HEK293 (cell line): ENCODE results near the gene TMEM202.
A peak's percentile ranks its signal among the peaks of the same experiment; 100 is the strongest.
"Not testable (repeated sequence)": the region's sequence is repeated elsewhere in the genome, so short reads cannot be mapped to it uniquely, and the experiment has no call there.

Source experiments
- CTCF ChIA-PET: fragments of 350-600 bp; formaldehyde crosslinking; extraction: SDS; loops from one replicate; lab custom pipeline; 2021; ENCODE audit warnings: antibody characterized with exemption; lab: Yijun Ruan, JAX
- POLR2A ChIA-PET: fragments of 300-600 bp; formaldehyde crosslinking; extraction: SDS; loops from one replicate; lab custom pipeline; 2020; ENCODE audit warnings: antibody characterized with exemption, inconsistent platforms; lab: Yijun Ruan, JAX
- H3K27ac ChIP-seq: fragments of 200-500 bp; sonication (Bioruptor generic); 2 replicates; pipeline ENCODE4 v1.5.1; 2014; ENCODE audit warnings: low read depth, low read length, control low read depth, inconsistent platforms; ENCODE audit errors: extremely low read depth
- H3K36me3 ChIP-seq, 2 experiments: fragments of 200-500 bp in 1 of 2; sonication (Bioruptor generic) in 1 of 2; 1 replicate in 1 of 2; 2 replicates in 1 of 2; pipeline ENCODE4 v1.5.1; 2014 to 2017; ENCODE audit warnings: inconsistent platforms in 2 of 2, low read length in 2 of 2; ENCODE audit not compliant: control insufficient read depth in 2 of 2, insufficient read depth in 1 of 2
- H3K4me1 ChIP-seq: fragments of 200-500 bp; sonication (Bioruptor generic); 2 replicates; pipeline ENCODE4 v1.5.1; 2014; ENCODE audit warnings: mild to moderate bottlenecking, low read length, inconsistent platforms; ENCODE audit not compliant: control insufficient read depth, insufficient read depth
- H3K4me3 ChIP-seq: 2 replicates; pipeline ENCODE4 v1.5.1; 2011; ENCODE audit warnings: low read depth, mild to moderate bottlenecking, control low read depth, low read length, moderate library complexity
- H3K9me3 ChIP-seq: fragments of 200-500 bp; sonication (Bioruptor generic); 2 replicates; pipeline ENCODE4 v1.5.1; 2014; ENCODE audit warnings: low read depth, low read length, inconsistent platforms; ENCODE audit not compliant: control insufficient read depth, insufficient read depth
- REPIN1 ChIP-seq: fragments of 450-650 bp; formaldehyde crosslinking; IDR thresholded peaks from 2 replicates; pipeline ENCODE4 v1.5.1; 2017; ENCODE audit warnings: missing biosample characterization, missing genetic modification characterization, low read depth
- TSHZ1 ChIP-seq: fragments of 450-650 bp; formaldehyde crosslinking; IDR thresholded peaks from 2 replicates; pipeline ENCODE4 v1.5.1; 2016; ENCODE audit warnings: missing biosample characterization, missing genetic modification characterization, borderline replicate concordance
- ZBTB21 ChIP-seq: fragments of 450-650 bp; formaldehyde crosslinking; IDR thresholded peaks from 2 replicates; pipeline ENCODE4 v1.5.1; 2017; ENCODE audit warnings: missing biosample characterization, missing genetic modification characterization
- ZNF146 ChIP-seq: fragments of 450-650 bp; formaldehyde crosslinking; IDR thresholded peaks from 2 replicates; pipeline ENCODE4 v1.5.1; 2016; ENCODE audit warnings: missing biosample characterization, missing genetic modification characterization
- ZNF169 ChIP-seq: fragments of 450-650 bp; formaldehyde crosslinking; IDR thresholded peaks from 2 replicates; pipeline ENCODE4 v1.5.1; 2016; ENCODE audit warnings: missing biosample characterization, missing genetic modification characterization
- ZNF2 ChIP-seq: fragments of 450-650 bp; formaldehyde crosslinking; IDR thresholded peaks from 2 replicates; pipeline ENCODE4 v1.5.1; 2016; ENCODE audit warnings: missing biosample characterization, missing genetic modification characterization
- ZNF24 ChIP-seq: fragments of 450-650 bp; formaldehyde crosslinking; IDR thresholded peaks from 2 replicates; pipeline ENCODE4 v1.5.1; 2016; ENCODE audit warnings: missing biosample characterization, missing genetic modification characterization
- ZNF248 ChIP-seq: fragments of 450-650 bp; formaldehyde crosslinking; IDR thresholded peaks from 2 replicates; pipeline ENCODE4 v1.5.1; 2017; ENCODE audit warnings: missing biosample characterization, missing genetic modification characterization
- ZNF350 ChIP-seq: fragments of 450-650 bp; formaldehyde crosslinking; IDR thresholded peaks from 2 replicates; pipeline ENCODE4 v1.5.0; 2017; ENCODE audit warnings: missing biosample characterization, mild to moderate bottlenecking, missing genetic modification characterization
- ZNF558 ChIP-seq: fragments of 450-650 bp; formaldehyde crosslinking; IDR thresholded peaks from 2 replicates; pipeline ENCODE4 v1.5.1; 2016; ENCODE audit warnings: missing biosample characterization, missing genetic modification characterization
- ZNF600 ChIP-seq: fragments of 450-650 bp; formaldehyde crosslinking; IDR thresholded peaks from 2 replicates; pipeline ENCODE4 v1.5.1; 2016; ENCODE audit warnings: missing biosample characterization, missing genetic modification characterization
- ZNF660 ChIP-seq: fragments of 450-650 bp; IDR thresholded peaks from 2 replicates; pipeline ENCODE4 v1.5.1; 2018; ENCODE audit warnings: missing biosample characterization, mild to moderate bottlenecking, missing genetic modification characterization
- ZNF664 ChIP-seq: fragments of 450-650 bp; formaldehyde crosslinking; IDR thresholded peaks from 2 replicates; pipeline ENCODE4 v1.5.1; 2016; ENCODE audit warnings: missing biosample characterization, missing genetic modification characterization
- TF ChIP-seq, protein P1 (sequence below): fragments of 450-650 bp; formaldehyde crosslinking; IDR thresholded peaks from 2 replicates; pipeline ENCODE4 v1.5.1; 2016; ENCODE audit warnings: missing biosample characterization, missing genetic modification characterization, borderline replicate concordance

The TMEM202 gene

GRCh38 chr15:72411111-72411510, 13.0 kb downstream of the TMEM202 start:
- H3K4me3 ChIP-seq = no peak overlapping the region
- POLR2A ChIA-PET = interaction anchor here (0.6 kb wide), 1 partner anchor 187 kb away, joined by 3 read pairs; no protein-coding TSS in a partner anchor
- H3K36me3 ChIP-seq = no peaks in the 10 kb centered on the region
- CTCF ChIA-PET = no interaction called here
- no peak overlapping the region for H3K27ac ChIP-seq
- TF ChIP-seq, protein P1, sequence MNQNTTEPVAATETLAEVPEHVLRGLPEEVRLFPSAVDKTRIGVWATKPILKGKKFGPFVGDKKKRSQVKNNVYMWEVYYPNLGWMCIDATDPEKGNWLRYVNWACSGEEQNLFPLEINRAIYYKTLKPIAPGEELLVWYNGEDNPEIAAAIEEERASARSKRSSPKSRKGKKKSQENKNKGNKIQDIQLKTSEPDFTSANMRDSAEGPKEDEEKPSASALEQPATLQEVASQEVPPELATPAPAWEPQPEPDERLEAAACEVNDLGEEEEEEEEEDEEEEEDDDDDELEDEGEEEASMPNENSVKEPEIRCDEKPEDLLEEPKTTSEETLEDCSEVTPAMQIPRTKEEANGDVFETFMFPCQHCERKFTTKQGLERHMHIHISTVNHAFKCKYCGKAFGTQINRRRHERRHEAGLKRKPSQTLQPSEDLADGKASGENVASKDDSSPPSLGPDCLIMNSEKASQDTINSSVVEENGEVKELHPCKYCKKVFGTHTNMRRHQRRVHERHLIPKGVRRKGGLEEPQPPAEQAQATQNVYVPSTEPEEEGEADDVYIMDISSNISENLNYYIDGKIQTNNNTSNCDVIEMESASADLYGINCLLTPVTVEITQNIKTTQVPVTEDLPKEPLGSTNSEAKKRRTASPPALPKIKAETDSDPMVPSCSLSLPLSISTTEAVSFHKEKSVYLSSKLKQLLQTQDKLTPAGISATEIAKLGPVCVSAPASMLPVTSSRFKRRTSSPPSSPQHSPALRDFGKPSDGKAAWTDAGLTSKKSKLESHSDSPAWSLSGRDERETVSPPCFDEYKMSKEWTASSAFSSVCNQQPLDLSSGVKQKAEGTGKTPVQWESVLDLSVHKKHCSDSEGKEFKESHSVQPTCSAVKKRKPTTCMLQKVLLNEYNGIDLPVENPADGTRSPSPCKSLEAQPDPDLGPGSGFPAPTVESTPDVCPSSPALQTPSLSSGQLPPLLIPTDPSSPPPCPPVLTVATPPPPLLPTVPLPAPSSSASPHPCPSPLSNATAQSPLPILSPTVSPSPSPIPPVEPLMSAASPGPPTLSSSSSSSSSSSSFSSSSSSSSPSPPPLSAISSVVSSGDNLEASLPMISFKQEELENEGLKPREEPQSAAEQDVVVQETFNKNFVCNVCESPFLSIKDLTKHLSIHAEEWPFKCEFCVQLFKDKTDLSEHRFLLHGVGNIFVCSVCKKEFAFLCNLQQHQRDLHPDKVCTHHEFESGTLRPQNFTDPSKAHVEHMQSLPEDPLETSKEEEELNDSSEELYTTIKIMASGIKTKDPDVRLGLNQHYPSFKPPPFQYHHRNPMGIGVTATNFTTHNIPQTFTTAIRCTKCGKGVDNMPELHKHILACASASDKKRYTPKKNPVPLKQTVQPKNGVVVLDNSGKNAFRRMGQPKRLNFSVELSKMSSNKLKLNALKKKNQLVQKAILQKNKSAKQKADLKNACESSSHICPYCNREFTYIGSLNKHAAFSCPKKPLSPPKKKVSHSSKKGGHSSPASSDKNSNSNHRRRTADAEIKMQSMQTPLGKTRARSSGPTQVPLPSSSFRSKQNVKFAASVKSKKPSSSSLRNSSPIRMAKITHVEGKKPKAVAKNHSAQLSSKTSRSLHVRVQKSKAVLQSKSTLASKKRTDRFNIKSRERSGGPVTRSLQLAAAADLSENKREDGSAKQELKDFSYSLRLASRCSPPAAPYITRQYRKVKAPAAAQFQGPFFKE (tag by site-specific recombination) = no peak
- TF ChIP-seq ZNF350 (tag by site-specific recombination) = no peak
- no peak for TF ChIP-seq ZNF600 (tag by site-specific recombination)
- TF ChIP-seq ZNF248 (tag by site-specific recombination) = no peak
- TF ChIP-seq REPIN1 (tag by site-specific recombination) = no peak
- no peak for TF ChIP-seq ZBTB21
- TF ChIP-seq TSHZ1 (tag by site-specific recombination) = no peak
- no peak for TF ChIP-seq ZNF2 (tag by site-specific recombination)
- TF ChIP-seq ZNF169 (tag by site-specific recombination) = no peak
- no peaks in the 10 kb centered on the region for H3K4me1 ChIP-seq
- H3K9me3 ChIP-seq = no peaks in the 10 kb centered on the region

GRCh38 chr15:72411544-72411943, 13.4 kb downstream of the TMEM202 start:
- Histone ChIP-seq H3K4me1 (no peaks in the 10 kb centered on the region), H3K27ac (no peak overlapping the region), H3K9me3 (no peaks in the 10 kb centered on the region), H3K36me3 (no peaks in the 10 kb centered on the region), H3K4me3 (no peak overlapping the region)
- POLR2A ChIA-PET = no interaction called here
- CTCF ChIA-PET = no interaction called here
- no peak for TF ChIP-seq ZNF558 (tag by site-specific recombination)
- TF ChIP-seq ZNF664 = peak; percentile 78
- 0 out of 2 replicates have a peak, but pooled peaks have one; percentile 64 for TF ChIP-seq ZNF660 (tag by site-specific recombination)
- no peak for TF ChIP-seq ZNF24 (tag by site-specific recombination)

DNA sequence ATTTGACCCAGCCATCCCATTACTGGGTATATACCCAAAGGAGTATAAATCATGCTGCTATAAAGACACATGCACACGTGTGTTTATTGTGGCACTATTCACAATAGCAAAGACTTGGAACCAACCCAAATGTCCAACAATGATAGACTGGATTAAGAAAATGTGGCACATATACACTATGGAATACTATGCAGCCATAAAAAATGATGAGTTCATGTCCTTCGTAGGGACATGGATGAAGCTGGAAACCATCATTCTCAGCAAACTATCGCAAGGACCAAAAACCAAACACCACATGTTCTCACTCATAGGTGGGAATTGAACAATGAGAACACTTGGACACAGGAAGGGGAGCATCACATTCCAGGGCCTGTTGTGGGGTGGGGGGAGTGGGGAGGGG, 15.2 kb downstream of the TMEM202 start:
- peak; percentile 92 for TF ChIP-seq ZNF146 (tag by site-specific recombination)
- H3K36me3 ChIP-seq, H3K9me3 ChIP-seq, H3K4me3 ChIP-seq, H3K4me1 ChIP-seq, H3K27ac ChIP-seq, CTCF ChIA-PET, POLR2A ChIA-PET: not testable (repeated sequence)
